ENCODE measurements around the gene SASH3. TPM values are rescaled to one million over a fixed set of nuclear protein-coding genes. Genes with fewer than 3 reads are reported as not detected.

The SASH3 gene
- total RNA-seq, 6 experiments from 2014 or later, result not detected

DNA sequence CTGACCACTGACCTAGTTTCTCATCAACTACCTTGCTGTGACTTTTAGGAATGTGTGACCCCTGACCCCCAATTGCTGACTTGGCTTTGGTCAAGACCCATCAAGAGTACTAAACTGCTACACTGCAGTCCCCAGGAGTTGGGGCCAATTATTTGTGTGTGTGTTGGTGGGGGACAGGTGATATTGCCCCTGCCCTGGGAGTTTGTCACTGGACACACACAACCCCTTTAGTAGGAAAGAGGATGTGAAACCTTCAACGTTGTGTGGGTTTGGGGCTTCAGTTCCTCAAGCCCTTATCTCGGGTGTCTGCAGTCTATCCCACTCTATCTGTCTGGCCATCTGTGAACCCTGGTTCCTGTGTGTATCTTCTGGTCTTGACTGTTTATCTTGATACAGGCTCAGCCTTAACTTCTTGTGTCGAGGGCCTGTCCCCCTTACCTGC lies 6.5 kb downstream of the SASH3 start:
- Mint-ChIP-seq H3K4me3 (no peak overlapping the region), H3K36me3 (ENCODE audit: low read depth) (no peaks in the 10 kb centered on the region), H3K9me3 (no peaks in the 10 kb centered on the region), H3K27ac (no peak overlapping the region), H3K4me1 (ENCODE audit: low read depth) (no peaks in the 10 kb centered on the region), H3K27me3 (ENCODE audit: insufficient read depth) (peaks cover 7% of the 10 kb centered on the region)
- DNase-seq, result no peak
- TF ChIP-seq, protein P1, sequence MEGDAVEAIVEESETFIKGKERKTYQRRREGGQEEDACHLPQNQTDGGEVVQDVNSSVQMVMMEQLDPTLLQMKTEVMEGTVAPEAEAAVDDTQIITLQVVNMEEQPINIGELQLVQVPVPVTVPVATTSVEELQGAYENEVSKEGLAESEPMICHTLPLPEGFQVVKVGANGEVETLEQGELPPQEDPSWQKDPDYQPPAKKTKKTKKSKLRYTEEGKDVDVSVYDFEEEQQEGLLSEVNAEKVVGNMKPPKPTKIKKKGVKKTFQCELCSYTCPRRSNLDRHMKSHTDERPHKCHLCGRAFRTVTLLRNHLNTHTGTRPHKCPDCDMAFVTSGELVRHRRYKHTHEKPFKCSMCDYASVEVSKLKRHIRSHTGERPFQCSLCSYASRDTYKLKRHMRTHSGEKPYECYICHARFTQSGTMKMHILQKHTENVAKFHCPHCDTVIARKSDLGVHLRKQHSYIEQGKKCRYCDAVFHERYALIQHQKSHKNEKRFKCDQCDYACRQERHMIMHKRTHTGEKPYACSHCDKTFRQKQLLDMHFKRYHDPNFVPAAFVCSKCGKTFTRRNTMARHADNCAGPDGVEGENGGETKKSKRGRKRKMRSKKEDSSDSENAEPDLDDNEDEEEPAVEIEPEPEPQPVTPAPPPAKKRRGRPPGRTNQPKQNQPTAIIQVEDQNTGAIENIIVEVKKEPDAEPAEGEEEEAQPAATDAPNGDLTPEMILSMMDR (IDR thresholded peaks at IDR 0.05), result no peak

DNA sequence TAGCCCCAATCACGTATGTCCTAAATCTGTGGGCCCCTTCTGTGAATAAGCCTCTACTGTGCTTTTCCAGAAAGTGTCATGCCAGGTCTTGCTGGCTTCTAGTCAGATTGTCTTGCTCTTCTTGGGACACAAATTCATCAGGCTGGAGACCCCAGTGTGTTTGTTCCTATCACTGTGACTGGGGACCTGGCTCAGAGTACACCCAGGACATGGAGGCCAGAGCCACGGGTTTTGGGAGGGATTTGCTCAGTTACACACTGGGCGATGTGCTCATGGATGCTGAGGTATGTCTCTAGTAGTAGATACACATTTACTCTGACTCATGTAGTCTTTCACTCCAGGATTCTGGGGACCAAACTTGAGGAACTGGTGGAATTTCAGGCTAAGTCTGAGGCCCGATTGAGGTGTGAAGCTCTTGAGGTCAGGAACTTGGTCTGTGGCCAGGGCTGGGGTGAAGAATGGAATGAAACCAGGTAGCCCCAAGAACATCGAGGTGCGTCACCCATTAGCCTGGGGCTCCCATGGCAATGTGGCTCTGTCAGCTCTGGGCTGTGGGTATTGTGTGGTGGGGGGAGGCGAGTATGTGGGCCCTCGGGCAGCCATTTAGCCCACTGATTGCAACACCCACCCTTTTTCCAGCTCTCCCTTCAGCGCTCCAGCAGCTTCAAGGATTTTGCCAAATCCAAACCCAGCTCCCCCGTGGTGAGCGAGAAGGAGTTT lies 7.7 kb downstream of the SASH3 start:
- no peaks in the 10 kb centered on the region for H3K9me3 Mint-ChIP-seq
- TF ChIP-seq, protein P1 (IDR thresholded peaks at IDR 0.05), result no peak
- no peak overlapping the region for H3K27ac Mint-ChIP-seq
- no peak overlapping the region for H3K4me3 Mint-ChIP-seq
- no peaks in the 10 kb centered on the region for H3K36me3 Mint-ChIP-seq (ENCODE audit: low read depth)
- DNase-seq, result no peak
- H3K27me3 Mint-ChIP-seq (ENCODE audit: insufficient read depth), result peaks cover 4% of the 10 kb centered on the region
- no peaks in the 10 kb centered on the region for H3K4me1 Mint-ChIP-seq (ENCODE audit: low read depth)

DNA sequence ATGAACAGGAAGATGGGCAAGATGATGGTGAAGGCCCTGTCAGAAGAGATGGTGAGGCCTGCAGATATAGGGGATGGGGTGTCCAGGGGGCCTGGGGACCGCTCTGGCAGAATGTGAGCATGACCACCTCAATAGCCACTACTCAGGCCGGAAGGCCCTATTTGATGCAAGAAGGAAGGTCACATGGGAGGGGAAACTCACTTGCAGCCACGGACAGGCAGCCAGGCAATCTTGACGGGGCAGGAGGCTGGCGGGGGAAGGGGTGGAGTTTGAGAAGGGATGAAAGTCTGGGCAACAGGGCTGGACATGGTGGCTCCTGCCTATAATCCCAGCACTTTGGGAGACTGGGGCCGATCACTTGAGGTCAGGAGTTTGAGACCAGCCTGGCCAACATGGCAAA lies 8.8 kb downstream of the SASH3 start:
- TF ChIP-seq, protein P1 (IDR thresholded peaks at IDR 0.05), result no peak
- Mint-ChIP-seq H3K36me3 (ENCODE audit: low read depth) (no peaks in the 10 kb centered on the region), H3K27me3 (ENCODE audit: insufficient read depth) (peaks cover 3% of the 10 kb centered on the region), H3K4me3 (no peak overlapping the region), H3K27ac (no peak overlapping the region), H3K4me1 (ENCODE audit: low read depth) (no peaks in the 10 kb centered on the region), H3K9me3 (no peaks in the 10 kb centered on the region)
- DNase-seq, result no peak

DNA sequence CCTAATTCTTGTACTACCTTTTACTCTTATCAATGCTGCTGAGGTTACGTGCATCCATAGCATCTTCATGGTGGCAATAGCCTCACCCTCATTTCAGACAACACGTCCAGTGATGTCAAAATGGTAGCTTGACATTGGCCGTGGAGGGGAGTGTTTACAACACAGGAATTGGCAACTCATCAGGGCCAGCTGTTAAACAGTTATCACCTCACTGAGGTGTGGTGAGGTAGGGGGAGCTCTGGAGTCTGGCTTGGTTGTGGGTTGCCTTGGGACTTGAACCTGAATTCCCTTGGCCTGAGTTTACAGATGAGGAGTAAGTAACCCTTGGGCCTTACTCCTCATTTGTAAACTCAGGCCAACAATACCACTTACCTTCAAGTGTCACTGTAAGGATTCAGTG lies 10.4 kb downstream of the SASH3 start:
- Mint-ChIP-seq H3K9me3 (no peaks in the 10 kb centered on the region), H3K27ac (no peak overlapping the region), H3K4me1 (ENCODE audit: low read depth) (no peaks in the 10 kb centered on the region), H3K27me3 (ENCODE audit: insufficient read depth) (peaks cover 4% of the 10 kb centered on the region), H3K4me3 (no peak overlapping the region), H3K36me3 (ENCODE audit: low read depth) (no peaks in the 10 kb centered on the region)
- TF ChIP-seq, protein P1 (IDR thresholded peaks at IDR 0.05), result no peak
- no peak for DNase-seq

DNA sequence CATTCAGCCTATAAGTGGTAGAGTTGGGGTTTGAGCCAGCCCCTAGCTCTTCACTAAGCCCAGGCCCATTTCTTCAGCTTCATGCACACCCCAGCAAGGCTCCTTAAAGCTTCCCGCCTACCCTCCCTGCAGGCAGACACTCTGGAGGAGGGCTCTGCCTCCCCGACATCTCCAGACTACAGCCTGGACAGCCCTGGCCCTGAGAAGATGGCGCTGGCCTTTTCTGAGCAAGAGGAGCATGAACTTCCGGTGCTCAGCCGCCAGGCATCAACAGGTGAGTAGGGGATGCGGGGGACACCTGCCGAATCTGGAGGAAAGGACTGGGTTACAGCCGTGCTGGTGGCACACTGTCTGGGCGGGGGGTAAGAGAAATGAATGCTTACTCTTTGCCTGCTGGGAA lies 11.1 kb downstream of the SASH3 start:
- Mint-ChIP-seq H3K27me3 (ENCODE audit: insufficient read depth) (peaks cover 4% of the 10 kb centered on the region), H3K4me3 (no peak overlapping the region), H3K27ac (no peak overlapping the region), H3K4me1 (ENCODE audit: low read depth) (no peaks in the 10 kb centered on the region), H3K36me3 (ENCODE audit: low read depth) (no peaks in the 10 kb centered on the region), H3K9me3 (no peaks in the 10 kb centered on the region)
- no peak for DNase-seq
- TF ChIP-seq, protein P1 (IDR thresholded peaks at IDR 0.05), result no peak

Data from HFFc6 (cell line).